PC-3 (cell line): ENCODE measurements around the gene PCBP3. TPM values are rescaled to one million over a fixed set of nuclear protein-coding genes. Genes with fewer than 3 reads are reported as not detected.

ENCODE experiments used
- ATAC-seq: fragments of 200-7000 bp; cut with Tn5 transposase; 2 replicates; pipeline ENCODE4 v1.9.1; 2020; ENCODE audit warnings: mild to moderate bottlenecking, moderate library complexity
- BruUV-seq: library from RNA; stranded (reverse); fragments of 400-500 nt; replicated peaks from 2 replicates; lab custom pipeline; 2021; lab: Mats Ljungman, UMichigan
- CTCF ChIA-PET: fragments of 300-600 bp; sonication (Branson Sonifier 250); formaldehyde crosslinking; loops from one replicate; lab custom pipeline; 2022; ENCODE audit warnings: antibody characterized with exemption; lab: Charles Lee
- POLR2A ChIA-PET: fragments of 300-600 bp; sonication (Branson Sonifier 250); formaldehyde crosslinking; loops from one replicate; lab custom pipeline; 2022; ENCODE audit warnings: antibody characterized with exemption; ENCODE audit not compliant: unreplicated experiment; lab: Charles Lee
- DNase-seq: peaks from one replicate; pipeline ENCODE4 v3.0.0-alpha.2; 2015
- H2AFZ ChIP-seq: fragments of 300-600 bp; sonication (generic); 2 replicates; pipeline ENCODE4 v1.6.0; 2016; ENCODE audit warnings: antibody characterized with exemption, low read length
- H3F3A ChIP-seq: fragments of 300-600 bp; sonication (generic); one replicate; pipeline ENCODE4 v1.6.0; 2017; ENCODE audit warnings: antibody characterized with exemption, low read length, control low read depth, mild to moderate bottlenecking; ENCODE audit not compliant: unreplicated experiment
- H3K27ac ChIP-seq: fragments of 300-600 bp; sonication (generic); 2 replicates; pipeline ENCODE4 v1.5.1; 2016; ENCODE audit warnings: mild to moderate bottlenecking, low read length
- H3K27me3 ChIP-seq: fragments of 300-600 bp; sonication (generic); 2 replicates; pipeline ENCODE4 v1.6.1; 2016; ENCODE audit warnings: low read length, mixed read lengths
- H3K36me3 ChIP-seq: fragments of 300-600 bp; sonication (generic); 2 replicates; pipeline ENCODE4 v1.6.1; 2016; ENCODE audit warnings: low read depth, mixed run types, low read length, mixed read lengths
- H3K4me1 ChIP-seq: fragments of 300-600 bp; sonication (generic); 2 replicates; pipeline ENCODE4 v1.5.1; 2016; ENCODE audit warnings: low read length; ENCODE audit not compliant: insufficient read depth
- H3K4me2 ChIP-seq: fragments of 300-600 bp; sonication (generic); 2 replicates; pipeline ENCODE4 v1.6.0; 2016; ENCODE audit warnings: low read length
- H3K4me3 ChIP-seq: fragments of 300-600 bp; sonication (generic); 2 replicates; pipeline ENCODE4 v1.5.1; 2016; ENCODE audit warnings: mild to moderate bottlenecking, low read length, mixed read lengths
- H3K79me2 ChIP-seq: fragments of 300-600 bp; sonication (generic); 2 replicates; pipeline ENCODE4 v1.6.1; 2017; ENCODE audit warnings: low read length, mixed read lengths
- H3K9ac ChIP-seq: fragments of 300-600 bp; sonication (generic); 2 replicates; pipeline ENCODE4 v1.6.0; 2016; ENCODE audit warnings: mild to moderate bottlenecking, low read length
- H3K9me2 ChIP-seq: fragments of 300-600 bp; sonication (generic); replicated peaks from 2 replicates; pipeline ENCODE4 v1.6.1; 2016; ENCODE audit warnings: mixed run types, low read length, mixed read lengths
- H3K9me3 ChIP-seq: fragments of 300-600 bp; sonication (generic); 2 replicates; pipeline ENCODE4 v1.6.1; 2016; ENCODE audit warnings: low read length, mixed read lengths
- H4K20me1 ChIP-seq: fragments of 300-600 bp; sonication (generic); 2 replicates; pipeline ENCODE4 v1.6.1; 2016; ENCODE audit warnings: low read length, mixed read lengths
- CTCF ChIP-seq: fragments of 300-600 bp; sonication (generic); conservative IDR thresholded peaks from 2 replicates; pipeline ENCODE4 v1.5.1; 2017; ENCODE audit warnings: antibody characterized with exemption, low read depth, mild to moderate bottlenecking, low read length
- EZH2 ChIP-seq: fragments of 300-600 bp; sonication (generic); IDR thresholded peaks from one replicate; pipeline ENCODE4 v1.6.1; 2017; ENCODE audit warnings: antibody characterized with exemption, mild to moderate bottlenecking, low read length; ENCODE audit not compliant: unreplicated experiment
- EZH2phosphoT487 ChIP-seq: fragments of 300-600 bp; sonication (generic); IDR thresholded peaks from 2 replicates; pipeline ENCODE4 v1.6.1; 2018; ENCODE audit warnings: mild to moderate bottlenecking, antibody characterized with exemption, low read length, borderline replicate concordance
- intact Hi-C: fragments of 100-400 bp; cut with micrococcal nuclease; formaldehyde crosslinking; loops from 2 replicates; pipeline ENCODE4 v1.9.0; 2023
- total RNA-seq: library from RNA; depleted of rRNA; stranded (reverse); fragments of >200 nt; gene quantifications from 2 replicates; pipeline ENCODE4 v1.2.3, GENCODE V29; 2014

PCBP3 gene
- total RNA-seq, 1 experiment from 2014 or later, result 2.4 TPM

DNA sequence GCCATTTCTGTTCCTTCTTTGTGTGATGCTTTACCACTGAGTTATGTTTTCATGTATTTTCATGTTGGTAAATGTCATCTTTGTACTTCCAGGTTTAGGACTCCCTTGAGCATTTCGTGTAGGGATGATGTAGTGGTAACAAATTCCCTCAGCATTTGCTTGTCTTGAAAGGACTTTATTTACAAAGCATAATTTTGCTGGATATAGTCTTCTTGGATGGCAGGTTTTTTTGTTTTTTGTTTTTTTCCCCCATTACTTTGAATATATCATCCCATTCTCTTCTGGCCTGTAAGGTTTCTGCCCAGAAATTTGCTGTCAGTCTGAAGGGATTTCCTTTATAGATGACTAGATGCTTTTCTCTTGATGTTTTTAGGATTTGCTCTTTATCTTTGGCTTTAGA is 133.4 kb downstream of the PCBP3 start:
- no peaks in the 10 kb centered on the region for H3K9me2 ChIP-seq
- no peaks in the 10 kb centered on the region for H3K4me1 ChIP-seq
- no peaks in the 10 kb centered on the region for H3K36me3 ChIP-seq
- no peak overlapping the region for H2AFZ ChIP-seq
- ATAC-seq (no peak), DNase-seq (no peak)
- no peak overlapping the region for H3K4me2 ChIP-seq
- ChIA-PET CTCF (no interaction called here), POLR2A (no interaction called here)
- no TSS peak for BruUV-seq
- H3K27ac ChIP-seq, result no peak overlapping the region
- intact Hi-C loops, result no loop called here
- H3K9ac ChIP-seq, result no peak overlapping the region
- peaks cover 10% of the 10 kb centered on the region; the same call in 1 of the 2 replicates for H3K9me3 ChIP-seq
- H4K20me1 ChIP-seq, result no peaks in the 10 kb centered on the region
- no peaks in the 10 kb centered on the region for H3F3A ChIP-seq
- H3K27me3 ChIP-seq, result no peaks in the 10 kb centered on the region
- H3K4me3 ChIP-seq, result no peak overlapping the region
- no peaks in the 10 kb centered on the region for H3K79me2 ChIP-seq
- no peak for TF ChIP-seq CTCF
- TF ChIP-seq EZH2, result no peak
- TF ChIP-seq EZH2phosphoT487, result no peak

GRCh38 chr21:45778686-45779085 is 135.2 kb downstream of the PCBP3 start:
- Histone ChIP-seq H3K36me3 (no peaks in the 10 kb centered on the region), H3F3A (no peaks in the 10 kb centered on the region), H3K9ac (no peak overlapping the region), H3K27me3 (no peaks in the 10 kb centered on the region), H2AFZ (no peak overlapping the region), H3K4me2 (no peak overlapping the region), H3K9me2 (no peaks in the 10 kb centered on the region), H3K9me3 (peaks cover 10% of the 10 kb centered on the region; the same call in 1 of the 2 replicates), H3K4me1 (no peaks in the 10 kb centered on the region), H4K20me1 (no peaks in the 10 kb centered on the region), H3K4me3 (no peak overlapping the region), H3K27ac (no peak overlapping the region), H3K79me2 (no peaks in the 10 kb centered on the region)
- intact Hi-C loops, result no loop called here
- TF ChIP-seq EZH2 (no peak), EZH2phosphoT487 (no peak), CTCF (no peak)
- no peak for DNase-seq
- no TSS peak for BruUV-seq
- ChIA-PET POLR2A (no interaction called here), CTCF (no interaction called here)
- ATAC-seq, result no peak

- Histone ChIP-seq H4K20me1 (no peaks in the 10 kb centered on the region), H3K4me3 (no peak overlapping the region), H3F3A (no peaks in the 10 kb centered on the region), H3K27ac (no peak overlapping the region), H3K79me2 (no peaks in the 10 kb centered on the region), H3K4me2 (no peak overlapping the region), H3K9me2 (no peaks in the 10 kb centered on the region), H3K9ac (no peak overlapping the region), H3K4me1 (no peaks in the 10 kb centered on the region), H3K9me3 (peaks cover 10% of the 10 kb centered on the region; the same call in 1 of the 2 replicates), H2AFZ (no peak overlapping the region), H3K36me3 (no peaks in the 10 kb centered on the region), H3K27me3 (no peaks in the 10 kb centered on the region)
- CTCF ChIA-PET, result no interaction called here
- BruUV-seq, result no TSS peak
- DNase-seq (no peak), ATAC-seq (no peak)
- POLR2A ChIA-PET, result no interaction called here
- intact Hi-C loops, result no loop called here
- no peak for TF ChIP-seq EZH2phosphoT487
- no peak for TF ChIP-seq EZH2
- TF ChIP-seq CTCF, result no peak
Observed at GRCh38 chr21:45779226-45779625, 135.7 kb downstream of the PCBP3 start.
